HG03571 (cell line): ENCODE results near the gene CDKN2C.
A peak's percentile ranks its signal among the peaks of the same experiment; 100 is the strongest.
"Not testable (repeated sequence)": the region's sequence is repeated elsewhere in the genome, so short reads cannot be mapped to it uniquely, and the experiment has no call there.

Source experiments
- ATAC-seq: cut with Tn5 transposase; IDR thresholded peaks from one replicate; pipeline ENCODE4 v1.9.1; 2021; ENCODE audit not compliant: unreplicated experiment

The CDKN2C gene

GRCh38 chr1:50978852-50979781, 9.1 kb downstream of the CDKN2C start:
- no peak for ATAC-seq

- no peak for ATAC-seq
Measured at GRCh38 chr1:50979937-50980336, 9.9 kb downstream of the CDKN2C start.

DNA sequence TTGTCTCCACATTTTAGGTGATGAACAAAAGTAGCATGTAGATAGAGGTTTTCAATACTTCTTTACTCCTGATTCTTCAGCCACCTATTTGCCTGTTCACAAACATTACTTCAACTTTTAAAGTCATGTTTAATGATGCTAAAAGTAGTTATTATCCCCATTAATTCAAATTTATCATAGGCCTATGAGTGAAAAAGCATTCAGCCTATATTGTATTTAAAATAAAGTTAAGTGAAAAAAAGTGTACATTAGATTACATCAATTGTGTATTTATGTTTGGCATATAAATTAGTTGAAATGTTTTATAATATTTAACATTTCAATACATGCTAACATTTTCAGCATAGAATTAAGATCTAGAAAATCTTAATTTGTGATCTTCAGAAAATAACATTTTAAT, 10.5 kb downstream of the CDKN2C start:
- ATAC-seq, result no peak

GRCh38 chr1:50981741-50982140, 11.7 kb downstream of the CDKN2C start:
- ATAC-seq, result no peak

DNA sequence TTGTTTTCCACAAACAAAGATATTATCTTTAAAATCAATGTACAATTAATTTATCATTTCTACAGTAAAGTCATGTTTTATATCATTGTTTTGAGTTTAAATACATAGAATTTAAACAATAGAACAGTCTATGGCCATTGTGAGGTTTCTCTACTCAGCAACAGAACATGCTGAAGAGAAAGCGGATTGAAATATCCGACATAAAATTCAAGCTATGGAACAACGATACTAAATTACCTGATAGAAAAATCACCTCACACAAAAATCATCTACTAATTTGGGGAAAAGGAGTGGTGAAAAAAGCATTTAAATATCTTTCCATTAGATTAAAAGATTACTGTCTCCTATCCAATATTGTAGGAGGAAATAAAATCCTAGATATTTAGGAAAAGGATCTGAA, 12.6 kb downstream of the CDKN2C start:
- no peak for ATAC-seq

GRCh38 chr1:50983219-50983802, 13.3 kb downstream of the CDKN2C start:
- ATAC-seq, result no peak

- no peak for ATAC-seq
Measured at GRCh38 chr1:50985094-50985493, 15.0 kb downstream of the CDKN2C start.

DNA sequence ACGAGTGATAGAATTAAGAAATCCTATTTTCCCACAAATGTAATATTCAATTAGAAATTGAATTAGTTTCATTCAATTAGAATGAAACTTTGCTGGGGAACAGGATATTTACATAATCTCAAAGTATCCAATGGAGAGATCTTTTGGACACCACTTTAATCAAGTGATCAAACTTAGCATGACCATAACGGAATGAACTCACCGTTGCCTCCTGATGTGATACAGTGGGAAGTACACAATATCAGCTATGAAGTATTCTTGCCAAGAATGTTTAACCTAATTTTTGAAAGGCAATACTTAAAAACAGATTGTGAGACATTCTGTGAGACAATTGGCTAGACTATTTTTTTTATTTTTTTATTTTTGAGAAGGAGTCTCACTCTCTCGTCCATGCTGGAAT, 16.6 kb downstream of the CDKN2C start:
- ATAC-seq, result no peak

- ATAC-seq, result no peak
Measured at GRCh38 chr1:50989694-50990093, 19.6 kb downstream of the CDKN2C start.

GRCh38 chr1:50992532-50993318, 22.7 kb downstream of the CDKN2C start:
- ATAC-seq, result no peak

- ATAC-seq, result no peak
Measured at GRCh38 chr1:50993645-50994044, 23.6 kb downstream of the CDKN2C start.

DNA sequence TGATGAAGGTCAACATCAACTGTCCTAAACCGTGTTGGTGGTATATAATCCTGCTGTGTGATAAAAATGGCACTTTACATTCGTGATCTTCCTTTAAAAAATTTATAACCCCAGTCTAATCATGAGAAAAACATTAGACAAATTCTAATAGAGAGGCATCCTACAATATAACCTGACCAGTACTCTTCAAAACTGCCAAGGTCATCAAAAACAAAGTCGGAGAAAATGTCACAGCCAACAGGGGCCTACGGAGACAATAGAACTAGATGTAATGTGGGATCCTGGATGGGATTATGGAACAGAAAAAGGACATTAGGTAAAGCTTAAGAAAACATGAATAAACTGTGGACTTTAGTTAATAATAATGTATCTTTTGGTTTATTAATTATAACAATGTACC, 25.0 kb downstream of the CDKN2C start:
- ATAC-seq, result no peak

DNA sequence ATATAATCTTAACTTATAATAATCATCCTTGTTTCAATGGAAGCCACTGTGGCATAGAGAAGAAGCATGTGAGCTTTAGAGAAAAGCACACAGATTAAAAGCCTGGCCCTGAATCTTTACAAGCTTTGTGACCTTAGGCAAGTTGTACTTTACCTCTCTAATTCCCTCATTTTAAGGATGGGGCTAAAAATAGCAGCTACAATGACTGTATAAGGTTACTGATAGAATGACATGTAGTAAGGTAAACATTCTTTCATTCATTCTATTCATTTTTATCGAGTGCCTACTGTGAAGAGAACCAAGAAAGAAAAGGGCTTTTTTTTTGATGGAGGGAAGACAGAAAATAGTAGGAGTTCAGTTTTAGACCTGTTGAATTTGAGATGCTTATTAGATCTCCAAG, 25.6 kb downstream of the CDKN2C start:
- ATAC-seq, result no peak

- no peak for ATAC-seq
Measured at GRCh38 chr1:50996083-50996482, 26.0 kb downstream of the CDKN2C start.

- not testable (repeated sequence) for ATAC-seq
Measured at GRCh38 chr1:50999375-50999774, 29.3 kb downstream of the CDKN2C start.

GRCh38 chr1:51000160-51000559, 30.1 kb downstream of the CDKN2C start:
- peak; percentile 84 for ATAC-seq

DNA sequence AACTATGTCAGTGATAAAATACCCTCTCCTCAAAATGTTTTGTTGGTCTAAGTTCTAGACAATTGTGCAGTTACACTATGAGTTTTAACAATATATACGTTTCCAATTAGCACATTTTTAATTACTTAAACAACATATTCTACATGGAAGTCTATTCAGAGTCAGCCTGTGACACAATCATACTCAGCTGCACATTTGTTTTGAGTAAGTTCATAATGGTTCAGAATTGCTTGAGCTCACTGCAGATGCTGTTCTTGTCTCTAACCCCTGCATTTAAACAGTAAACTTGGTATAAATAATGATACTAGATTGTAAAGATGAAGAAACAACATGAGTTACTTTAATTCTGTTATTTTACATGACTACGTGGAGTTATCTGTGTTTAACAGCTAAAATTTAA, 30.6 kb downstream of the CDKN2C start:
- no peak for ATAC-seq

GRCh38 chr1:51002516-51002915, 32.5 kb downstream of the CDKN2C start:
- no peak for ATAC-seq

DNA sequence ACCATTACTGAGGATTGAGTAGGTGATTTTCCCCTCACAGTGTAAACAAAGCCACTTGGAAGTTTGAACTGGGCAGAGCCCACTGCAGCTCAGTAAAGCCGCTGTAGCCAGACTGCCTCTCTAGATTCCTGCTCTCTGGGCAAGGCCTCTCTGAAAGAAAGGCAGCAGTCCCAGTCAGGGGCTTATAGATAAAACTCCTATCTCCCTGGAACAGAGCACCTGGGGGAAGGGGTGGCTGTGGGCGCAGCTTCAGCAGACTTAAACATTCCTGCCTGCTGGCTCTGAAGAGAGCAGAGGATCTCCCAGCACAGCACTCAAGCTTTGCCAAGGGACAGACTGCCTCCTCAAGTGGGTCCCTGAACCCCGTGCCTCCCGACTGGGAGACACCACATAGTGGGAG, 35.5 kb downstream of the CDKN2C start:
- not testable (repeated sequence) for ATAC-seq

- no peak for ATAC-seq
Measured at GRCh38 chr1:51009381-51009780, 39.3 kb downstream of the CDKN2C start.

DNA sequence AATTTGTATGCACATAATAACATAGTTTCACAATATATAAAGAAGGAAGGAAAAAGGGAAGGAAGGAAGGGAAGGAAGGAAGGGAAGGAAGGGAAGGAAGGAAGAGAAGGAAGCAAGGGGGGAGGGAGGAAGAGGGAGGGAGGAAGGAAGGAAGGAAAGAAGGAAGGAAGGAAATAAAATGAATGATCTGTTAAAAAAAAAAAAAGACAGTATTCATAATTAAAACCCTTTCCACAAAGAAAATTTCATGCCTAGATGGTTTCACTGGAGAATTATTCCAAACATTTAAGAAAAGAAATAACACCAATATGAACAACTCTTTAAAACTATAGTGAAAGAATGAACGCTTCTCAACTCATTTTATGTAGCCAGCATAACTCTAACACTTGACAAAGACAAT, 44.8 kb downstream of the CDKN2C start:
- ATAC-seq, result no peak

- no peak for ATAC-seq
Measured at GRCh38 chr1:51019811-51020210, 49.8 kb downstream of the CDKN2C start.
